ENCODE measurements around the gene CLDN2. TPM values are rescaled to one million over a fixed set of nuclear protein-coding genes. Genes with fewer than 3 reads are reported as not detected.

CLDN2 gene
- total and polyA plus RNA-seq, 10 of the 15 experiments (the other 5 are each of a cell fraction or from before 2014, with no cell fraction given): 0.06 TPM; not detected in 9

- Histone ChIP-seq H4K20me1 (ENCODE audit: control insufficient read depth, insufficient read depth) (no peaks in the 10 kb centered on the region), H3K4me2 (ENCODE audit: control insufficient read depth, insufficient read depth) (no peak overlapping the region), H3K27me3 (replicated peaks in 1 of 2; ENCODE audit: control insufficient read depth in 2 of 2, insufficient read depth in 2 of 2, low read length in 1 of 2) (no peaks in the 10 kb centered on the region; a peak in 1 of 4 replicates), H3K79me2 (ENCODE audit: control insufficient read depth, insufficient read depth, low read length) (no peaks in the 10 kb centered on the region), H2AFZ (ENCODE audit: control insufficient read depth, low read depth, low read length) (no peak overlapping the region), H3K27ac (ENCODE audit: control insufficient read depth, insufficient read depth) (no peak overlapping the region), H3K4me1 (ENCODE audit: control insufficient read depth, insufficient read depth, low read length) (no peaks in the 10 kb centered on the region), H3K9me3 (replicated peaks; ENCODE audit: control insufficient read depth, insufficient read depth, low read length) (no peaks in the 10 kb centered on the region), H3K36me3 (ENCODE audit: control insufficient read depth in 2 of 2, insufficient read depth in 2 of 2, low read length in 1 of 2) (no peaks in the 10 kb centered on the region), H3K9ac (ENCODE audit: control insufficient read depth, insufficient read depth, low read length) (no peak overlapping the region), H3K4me3 (no peak overlapping the region)
- TF ChIP-seq CBX5 (IDR thresholded peaks at IDR 0.05; ENCODE audit: low read depth) (no peak), SREBF2 (IDR thresholded peaks at IDR 0.05; ENCODE audit: low read length) (no peak), CTCF (IDR thresholded peaks at IDR 0.05 in 2 of 3, conservative IDR thresholded peaks at IDR 0.05 in 1 of 3; ENCODE audit: control insufficient read depth in 2 of 3, extremely low read depth in 1 of 3, insufficient read depth in 1 of 3, low read depth in 3 of 3, low read length in 3 of 3) (no peak), NR2C1 (IDR thresholded peaks at IDR 0.05) (no peak), RAD51 (IDR thresholded peaks at IDR 0.05) (no peak), CBX3 (IDR thresholded peaks at IDR 0.05; ENCODE audit: borderline replicate concordance, low read depth) (no peak), E2F8 (IDR thresholded peaks at IDR 0.05; ENCODE audit: low read depth, partially characterized antibody) (no peak), MYC (IDR thresholded peaks at IDR 0.05; ENCODE audit: insufficient read depth, insufficient read length, insufficient replicate concordance, low read length, severe bottlenecking) (no peak), WRNIP1 (IDR thresholded peaks at IDR 0.05; ENCODE audit: borderline replicate concordance, low read depth, low read length) (no peak), MEF2B (IDR thresholded peaks at IDR 0.05; ENCODE audit: partially characterized antibody, poor library complexity, severe bottlenecking) (no peak), IRF3 (IDR thresholded peaks at IDR 0.05) (no peak), ZZZ3 (IDR thresholded peaks at IDR 0.05; ENCODE audit: control insufficient read depth, insufficient read length, low read depth) (no peak), MYB (IDR thresholded peaks at IDR 0.05; ENCODE audit: borderline replicate concordance, low read depth, low read length) (no peak), CREM (IDR thresholded peaks at IDR 0.05; ENCODE audit: low read depth) (no peak), SP1 (IDR thresholded peaks at IDR 0.05; ENCODE audit: low read depth, low read length) (no peak), BCL3 (IDR thresholded peaks at IDR 0.05; ENCODE audit: borderline replicate concordance, insufficient read depth, low read depth, low read length, poor library complexity, severe bottlenecking) (no peak), SREBF1 (IDR thresholded peaks at IDR 0.05; ENCODE audit: low read length) (no peak)
- 22% methylated on average over 7 of the region's 7 CpGs for WGBS (ENCODE audit: insufficient coverage, insufficient replicate concordance, low lambda C conversion rate, missing lambda C conversion rate)
- ChIA-PET CTCF (interaction anchor here (0.7 to 3.6 kb wide), 6 partner anchors 16 to 967 kb away, joined by 3 to 16 read pairs (median 3); no protein-coding TSS in a partner anchor), SMC1A (ENCODE audit: uncharacterized antibody, unreplicated experiment) (interaction anchor here (0.7 kb wide), 1 partner anchor 853 kb away, joined by 3 read pairs; no protein-coding TSS in a partner anchor), POLR2A (no interaction called here), RAD21 (ENCODE audit: unreplicated experiment) (no interaction called here)
- intact Hi-C loops (cut with micrococcal nuclease; ENCODE audit: unreplicated experiment) (loop anchor here (5.0 to 10.0 kb wide), 3 partner anchors 413 to 1003 kb away; no protein-coding TSS in a partner anchor), in situ Hi-C loops (cut with MboI) (no loop called here)
- BruUV-seq (replicated peaks): no TSS peak
- ATAC-seq (no peak), DNase-seq (ENCODE audit: low read depth, low spot score) (no peak), FAIRE-seq (no peak)
Observed at GRCh38 chrX:106891762-106892460, 28.3 kb upstream of the CLDN2 start.
